ENCODE data around the gene CACNB4.

- TF ChIP-seq CTCF (conservative IDR thresholded peaks at IDR 0.05; ENCODE audit: low read length) (no peak), EZH2phosphoT487 (IDR thresholded peaks at IDR 0.05; ENCODE audit: borderline replicate concordance, low read depth, low read length) (no peak)
Measured at GRCh38 chr2:152031747-152032306, 67.0 kb downstream of the CACNB4 start.

Data from OCI-LY7 (cell line).